ENCODE results near the gene ALDOA.

ALDOA gene

GRCh38 chr16:30087181-30087898, 21.8 kb downstream of the ALDOA start:
- H3K27me3 Mint-ChIP-seq, result no peaks in the 10 kb centered on the region
- no peak overlapping the region for H3K27ac Mint-ChIP-seq
- no peak overlapping the region for H3K4me3 Mint-ChIP-seq
- H3K36me3 Mint-ChIP-seq (ENCODE audit: low read depth), result peaks cover 22% of the 10 kb centered on the region
- H3K9me3 Mint-ChIP-seq, result no peaks in the 10 kb centered on the region
- peaks cover 20% of the 10 kb centered on the region for H3K4me1 Mint-ChIP-seq (ENCODE audit: low read depth)

GRCh38 chr16:30088237-30088831, 22.8 kb downstream of the ALDOA start:
- peaks cover 16% of the 10 kb centered on the region for H3K36me3 Mint-ChIP-seq (ENCODE audit: low read depth)
- H3K9me3 Mint-ChIP-seq, result no peaks in the 10 kb centered on the region
- H3K4me3 Mint-ChIP-seq, result no peak overlapping the region
- H3K4me1 Mint-ChIP-seq (ENCODE audit: low read depth), result peaks cover 29% of the 10 kb centered on the region
- peak overlapping the region; percentile 63 for H3K27ac Mint-ChIP-seq
- H3K27me3 Mint-ChIP-seq, result no peaks in the 10 kb centered on the region

DNA sequence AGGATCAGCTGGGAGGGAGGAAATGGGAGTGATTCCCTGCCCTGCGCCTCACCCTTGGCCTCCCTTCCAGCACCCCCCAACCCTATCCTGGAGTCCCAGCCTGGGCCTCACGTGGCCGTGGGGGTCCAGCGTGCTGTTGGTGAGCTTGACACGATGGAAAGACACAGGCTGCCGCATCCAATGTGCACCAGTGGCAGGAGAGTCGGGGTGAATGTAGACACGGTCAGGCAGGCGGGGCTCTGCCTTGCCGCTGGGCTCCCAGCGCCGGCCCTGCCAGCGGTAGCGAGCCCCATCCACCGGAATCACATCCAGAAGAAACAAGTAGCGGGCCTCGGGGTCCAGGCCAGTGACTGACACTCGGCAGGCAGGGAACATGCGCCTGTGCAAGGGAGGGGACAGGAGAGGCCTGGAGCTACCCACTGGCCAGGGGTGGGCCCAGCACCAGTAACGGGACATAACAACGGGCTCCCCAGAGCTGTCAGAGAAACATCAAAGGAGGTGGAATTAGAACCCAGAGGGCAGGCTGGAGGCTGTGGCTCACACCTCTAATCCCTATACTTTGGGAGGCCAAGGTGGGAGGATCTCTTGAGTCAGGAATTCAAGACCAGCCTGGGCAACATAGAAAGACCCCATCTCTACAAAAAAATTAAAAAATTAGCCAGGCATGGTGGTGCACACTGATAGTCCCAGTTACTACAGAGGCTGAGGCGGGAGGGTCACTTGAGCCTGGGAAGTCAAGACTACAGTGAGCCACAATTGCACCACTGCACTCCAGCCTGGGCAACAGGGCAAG, 23.5 kb downstream of the ALDOA start:
- Mint-ChIP-seq H3K4me1 (ENCODE audit: low read depth) (peaks cover 31% of the 10 kb centered on the region), H3K36me3 (ENCODE audit: low read depth) (peaks cover 11% of the 10 kb centered on the region), H3K27ac (peak overlapping the region; percentile 63), H3K27me3 (no peaks in the 10 kb centered on the region), H3K9me3 (no peaks in the 10 kb centered on the region), H3K4me3 (no peak overlapping the region)

GRCh38 chr16:30090610-30091331, 25.2 kb downstream of the ALDOA start:
- H3K27ac Mint-ChIP-seq, result peak overlapping the region; percentile 45
- H3K9me3 Mint-ChIP-seq, result no peaks in the 10 kb centered on the region
- no peaks in the 10 kb centered on the region for H3K27me3 Mint-ChIP-seq
- H3K36me3 Mint-ChIP-seq (ENCODE audit: low read depth), result peaks cover 4% of the 10 kb centered on the region
- H3K4me3 Mint-ChIP-seq, result peak overlapping the region; percentile 8
- H3K4me1 Mint-ChIP-seq (ENCODE audit: low read depth), result peaks cover 47% of the 10 kb centered on the region

DNA sequence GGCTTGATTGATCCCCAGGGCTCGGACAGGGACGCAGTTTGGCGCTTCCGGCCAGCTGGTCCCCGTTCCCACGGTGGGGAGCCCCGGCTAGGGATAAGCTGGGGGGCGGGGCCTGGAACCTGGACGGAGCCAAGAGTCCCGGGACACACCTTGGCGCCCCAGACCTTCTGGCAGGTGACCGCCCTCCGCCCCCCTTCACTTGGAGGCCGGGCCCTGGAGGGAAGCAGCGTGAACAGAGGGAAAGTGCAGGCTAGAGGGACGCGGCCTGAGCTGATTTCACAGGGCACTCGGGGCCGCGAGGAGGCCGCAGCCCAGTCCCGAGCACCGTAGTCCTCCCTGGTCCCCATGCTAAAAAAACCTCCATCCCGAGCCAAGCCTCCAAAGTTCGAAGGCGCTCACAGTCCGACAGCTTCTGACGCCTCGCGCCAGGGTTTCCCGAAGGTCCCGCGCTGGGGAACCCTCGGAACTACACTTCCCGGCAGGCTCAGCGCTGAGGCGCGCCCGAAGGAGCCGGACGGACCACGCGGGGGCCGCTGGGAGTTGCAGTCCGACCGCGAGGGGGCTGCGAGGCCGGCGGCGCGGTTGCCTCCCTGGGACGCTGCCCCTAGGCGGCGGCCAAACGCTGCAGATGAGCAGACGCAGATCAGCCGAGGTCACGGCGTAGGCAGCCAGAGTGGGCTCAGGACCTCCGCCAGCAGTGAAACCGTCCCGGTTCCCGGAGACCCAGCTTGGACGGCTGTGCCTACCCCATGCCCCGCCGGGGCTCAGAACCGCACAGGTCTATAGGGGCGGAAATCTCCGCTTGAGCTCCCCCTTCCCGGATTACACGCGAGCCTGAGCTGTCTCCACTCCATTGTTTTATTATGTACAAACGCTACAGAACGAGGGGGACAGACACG, 26.2 kb downstream of the ALDOA start, which contains the start of gene TBX6:
TBX6 (minus strand) TSS at position 451 of the 899 bp plus-strand sequence. CDS start 731 bp downstream, outside the sequence.
- Mint-ChIP-seq H3K9me3 (peaks cover under 1% of the 10 kb centered on the region), H3K27me3 (no peaks in the 10 kb centered on the region), H3K27ac (peak within 1 kb of the TSS; percentile 94), H3K36me3 (ENCODE audit: low read depth) (peaks cover 6% of the 10 kb centered on the region), H3K4me1 (ENCODE audit: low read depth) (peaks cover 49% of the 10 kb centered on the region), H3K4me3 (peak within 1 kb of the TSS; percentile 89)

DNA sequence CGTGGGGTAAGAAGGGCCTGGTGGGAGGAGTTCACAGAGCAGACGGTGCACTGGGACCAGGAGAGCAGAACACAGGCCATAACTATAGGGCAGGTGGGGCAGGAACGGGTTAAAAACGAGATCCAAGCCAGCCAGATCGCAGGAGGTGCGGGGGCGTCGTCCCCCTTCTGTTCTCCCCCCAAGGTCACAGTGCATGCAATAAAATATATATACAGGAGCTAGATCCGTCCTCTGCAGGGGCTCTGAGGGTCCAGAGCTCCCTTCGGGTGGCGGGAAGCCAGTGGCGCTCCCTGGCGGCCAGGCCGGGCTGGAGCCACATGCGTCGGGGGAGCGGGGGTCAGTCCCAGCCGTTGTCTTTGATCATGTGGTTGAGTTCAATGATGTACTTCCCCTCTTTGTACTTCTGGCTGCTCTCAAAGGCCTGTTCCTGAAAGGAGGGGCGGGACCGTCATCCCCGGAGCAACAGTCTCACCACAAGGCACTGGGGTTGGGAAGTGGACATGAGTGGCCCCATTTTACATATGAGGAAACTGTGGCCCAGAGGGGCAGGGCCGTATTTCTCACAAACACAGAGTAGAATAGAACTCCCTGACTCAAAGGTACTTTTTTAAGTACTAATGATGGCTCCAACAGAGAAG, 26.9 kb downstream of the ALDOA start:
- Mint-ChIP-seq H3K4me3 (peak overlapping the region; percentile 89), H3K36me3 (ENCODE audit: low read depth) (peaks cover 14% of the 10 kb centered on the region), H3K9me3 (peaks cover 9% of the 10 kb centered on the region), H3K27me3 (no peaks in the 10 kb centered on the region), H3K4me1 (ENCODE audit: low read depth) (peaks cover 51% of the 10 kb centered on the region), H3K27ac (peak overlapping the region; percentile 94)

GRCh38 chr16:30094541-30095165, 29.1 kb downstream of the ALDOA start:
- Mint-ChIP-seq H3K27me3 (no peaks in the 10 kb centered on the region), H3K27ac (peak overlapping the region; percentile 80), H3K36me3 (ENCODE audit: low read depth) (peaks cover 26% of the 10 kb centered on the region), H3K4me1 (ENCODE audit: low read depth) (peaks cover 49% of the 10 kb centered on the region), H3K4me3 (peak overlapping the region; percentile 80), H3K9me3 (peaks cover 21% of the 10 kb centered on the region)

DNA sequence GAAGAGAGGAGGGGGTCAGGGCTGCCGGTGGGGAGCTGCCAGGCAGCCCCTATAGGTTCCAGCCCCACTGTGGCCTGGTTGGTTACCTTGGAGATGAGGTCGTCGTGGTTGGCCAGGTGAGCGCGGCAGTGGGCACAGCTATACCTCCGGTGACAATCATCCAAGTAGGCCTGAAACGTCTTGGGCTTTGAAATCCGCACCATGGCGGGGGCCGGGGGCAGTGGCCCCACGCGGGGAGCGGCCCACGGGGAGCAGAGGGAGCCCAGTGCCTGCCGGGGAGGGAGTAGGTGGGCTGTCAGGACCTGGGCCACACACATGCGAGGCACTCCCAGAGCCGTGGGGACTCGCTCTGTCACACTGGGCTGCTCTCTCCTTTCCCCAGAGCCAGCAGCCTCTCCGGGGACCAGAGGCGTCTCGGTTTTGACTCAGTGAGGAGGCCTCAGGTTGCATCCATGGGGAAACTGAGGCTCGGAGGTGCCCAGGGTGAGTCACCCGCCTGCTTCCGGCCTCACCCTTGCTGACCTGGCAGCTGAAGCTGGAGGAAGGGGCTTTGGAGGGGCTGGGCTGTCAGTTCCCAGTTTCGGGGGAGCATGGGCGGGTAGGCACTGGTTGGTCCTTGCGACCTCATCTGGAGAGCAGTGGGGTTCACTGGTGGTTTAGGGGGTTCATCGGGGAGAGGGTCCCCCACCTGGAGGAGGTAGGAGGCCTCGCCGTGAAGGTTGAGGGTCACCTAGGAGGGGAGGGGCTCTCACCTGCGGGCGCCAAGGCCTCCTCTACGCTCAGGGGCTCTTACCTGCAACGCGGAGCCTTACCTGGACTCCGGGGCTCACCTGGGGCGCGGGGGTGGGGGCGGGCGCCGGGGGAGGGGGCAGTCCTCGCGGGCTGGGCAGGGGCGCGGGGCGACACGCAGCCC, 29.9 kb downstream of the ALDOA start:
- H3K36me3 Mint-ChIP-seq (ENCODE audit: low read depth), result peaks cover 26% of the 10 kb centered on the region
- no peaks in the 10 kb centered on the region for H3K27me3 Mint-ChIP-seq
- H3K4me3 Mint-ChIP-seq, result peak overlapping the region; percentile 80
- peaks cover 42% of the 10 kb centered on the region for H3K4me1 Mint-ChIP-seq (ENCODE audit: low read depth)
- peak overlapping the region; percentile 80 for H3K27ac Mint-ChIP-seq
- peaks cover 21% of the 10 kb centered on the region for H3K9me3 Mint-ChIP-seq

- Mint-ChIP-seq H3K27ac (peak within 1 kb of the TSS; percentile 80), H3K4me3 (peak within 1 kb of the TSS; percentile 80), H3K9me3 (peaks cover 21% of the 10 kb centered on the region), H3K27me3 (no peaks in the 10 kb centered on the region), H3K36me3 (ENCODE audit: low read depth) (peaks cover 26% of the 10 kb centered on the region), H3K4me1 (ENCODE audit: low read depth) (peaks cover 39% of the 10 kb centered on the region)
Measured at GRCh38 chr16:30096105-30096861, 30.7 kb downstream of the ALDOA start, which contains the start of gene YPEL3. Gene YPEL3 (minus strand): TSS chr16:30096213. CDS start chr16:30095482, 731 bp downstream.

DNA sequence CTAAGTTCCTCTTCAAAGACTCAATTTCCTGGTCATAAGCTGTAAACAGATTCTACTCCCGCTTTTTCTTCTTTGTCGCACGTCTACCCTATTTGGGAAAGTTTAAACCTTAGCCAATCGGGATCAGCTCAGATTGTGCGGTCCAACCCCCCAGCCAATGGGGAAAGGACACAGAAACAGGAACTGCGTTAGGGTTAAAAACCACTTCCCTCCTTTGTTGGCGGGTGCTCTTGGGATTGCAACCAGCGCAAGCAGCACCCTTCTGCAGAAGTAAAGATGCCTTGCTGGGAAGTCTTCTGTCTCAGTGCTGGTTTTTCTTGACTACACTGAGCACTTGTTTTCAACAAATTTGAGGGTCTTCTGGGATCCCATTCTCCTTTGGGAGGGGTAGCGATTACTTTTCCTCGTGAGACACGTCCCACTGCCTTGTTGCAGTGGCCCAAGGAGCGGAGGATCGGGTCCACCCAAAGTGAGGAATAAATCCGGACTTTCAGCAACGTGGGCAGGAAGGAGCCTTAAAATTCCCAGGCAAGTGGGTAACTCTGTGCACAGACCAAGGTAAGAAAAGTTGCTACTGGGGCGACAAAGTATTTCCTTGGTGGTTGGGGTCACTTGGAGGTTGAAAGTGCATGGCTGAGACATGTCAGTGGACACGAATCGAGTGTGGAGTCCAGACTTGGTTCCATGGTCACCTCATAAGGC, 31.5 kb downstream of the ALDOA start:
- Mint-ChIP-seq H3K36me3 (ENCODE audit: low read depth) (peaks cover 26% of the 10 kb centered on the region), H3K9me3 (peaks cover 21% of the 10 kb centered on the region)

GRCh38 chr16:30104090-30104489, 38.5 kb downstream of the ALDOA start:
- Mint-ChIP-seq H3K4me1 (ENCODE audit: low read depth) (no peaks in the 10 kb centered on the region), H3K27me3 (no peaks in the 10 kb centered on the region), H3K9me3 (no peaks in the 10 kb centered on the region), H3K27ac (no peak overlapping the region), H3K36me3 (ENCODE audit: low read depth) (peaks cover 11% of the 10 kb centered on the region), H3K4me3 (no peak overlapping the region)

More for the DNA sequence above, 31.5 kb downstream of the ALDOA start:
- H3K27ac Mint-ChIP-seq, result peak overlapping the region; percentile 72
- peak overlapping the region; percentile 71 for H3K4me3 Mint-ChIP-seq
- H3K4me1 Mint-ChIP-seq (ENCODE audit: low read depth), result peaks cover 36% of the 10 kb centered on the region
- no peaks in the 10 kb centered on the region for H3K27me3 Mint-ChIP-seq
